Measurements from ENCODE around the gene PSMB3. TPM values are rescaled to one million over a fixed set of nuclear protein-coding genes. Genes with fewer than 3 reads are reported as not detected.

Gene PSMB3
- total RNA-seq, 1 experiment from 2014 or later = 346 TPM

- Histone ChIP-seq H3K9ac (ENCODE audit: low read length) (no peak overlapping the region), H3K9me3 (ENCODE audit: control insufficient read depth in 1 of 2, insufficient read depth in 1 of 2, low read depth in 1 of 2, low read length in 2 of 2) (no peaks in the 10 kb centered on the region), H4K20me1 (ENCODE audit: insufficient read depth) (no peaks in the 10 kb centered on the region), H3K9me2 (ENCODE audit: insufficient read depth) (no peaks in the 10 kb centered on the region), H3K79me2 (ENCODE audit: insufficient read depth, low read length) (peaks cover 25% of the 10 kb centered on the region), H3K36me3 (ENCODE audit: control insufficient read depth in 1 of 2, insufficient read depth in 2 of 2, low read length in 2 of 2) (peaks cover 5 to 9% of the 10 kb centered on the region in 2 experiments; a peak in 3 of 4 replicates), H3K27me3 (ENCODE audit: insufficient read depth, low read length) (no peaks in the 10 kb centered on the region), H2AFZ (ENCODE audit: low read depth, low read length, poor library complexity, severe bottlenecking) (no peak overlapping the region), H3K4me1 (ENCODE audit: control insufficient read depth in 1 of 2, insufficient read depth in 2 of 2, low read length in 2 of 2) (peaks cover 11 to 27% of the 10 kb centered on the region in 2 experiments; a peak in 3 of 4 replicates), H3K4me3 (replicated peaks in 1 of 2; ENCODE audit: low read depth in 1 of 2, low read length in 2 of 2) (no peak overlapping the region), H3K27ac (ENCODE audit: low read depth, low read length) (no peak overlapping the region), H3K4me2 (ENCODE audit: low read length) (no peak overlapping the region)
- no peak for DNase-seq (ENCODE audit: low read depth, low spot score)
- intact Hi-C loops (cut with micrococcal nuclease) = no loop called here
- CTCF ChIA-PET = interaction anchor here (1.0 kb wide), 1 partner anchor 9 kb away, joined by 4 read pairs; no protein-coding TSS in a partner anchor
- TF ChIP-seq CTCF (IDR thresholded peaks at IDR 0.05 in 2 of 3, conservative IDR thresholded peaks at IDR 0.05 in 1 of 3; ENCODE audit: borderline replicate concordance in 1 of 3, insufficient read depth in 1 of 3, low read depth in 2 of 3, low read length in 2 of 3) (no peak), RAD21 (IDR thresholded peaks at IDR 0.05; ENCODE audit: low read depth) (no peak), POLR2AphosphoS5 (IDR thresholded peaks at IDR 0.05; ENCODE audit: low read depth, low read length) (no peak), ATF3 (IDR thresholded peaks at IDR 0.05) (no peak), EZH2phosphoT487 (IDR thresholded peaks at IDR 0.05; ENCODE audit: borderline replicate concordance) (no peak), ZFX (IDR thresholded peaks at IDR 0.05) (no peak)
- no peak for ATAC-seq
- POLR2A ChIA-PET = no interaction called here
- RAD21 ChIA-PET (ENCODE audit: low non-redundant PET in 1 of 2, low total read pairs in 2 of 2, uncharacterized antibody in 2 of 2, unreplicated experiment in 2 of 2) = no interaction called here
- BruUV-seq (replicated peaks) = no TSS peak
These were observed 24.8 kb upstream of the PSMB3 start for GRCh38 chr17:38727736-38728135.

GRCh38 chr17:38728290-38728831 lies 24.2 kb upstream of the PSMB3 start:
- Histone ChIP-seq H4K20me1 (ENCODE audit: insufficient read depth) (no peaks in the 10 kb centered on the region), H3K27me3 (ENCODE audit: insufficient read depth, low read length) (no peaks in the 10 kb centered on the region), H3K4me2 (ENCODE audit: low read length) (no peak overlapping the region), H3K27ac (ENCODE audit: low read depth, low read length) (no peak overlapping the region; the same call in 1 of the 2 replicates), H3K79me2 (ENCODE audit: insufficient read depth, low read length) (peaks cover 30% of the 10 kb centered on the region), H3K4me1 (ENCODE audit: control insufficient read depth in 1 of 2, insufficient read depth in 2 of 2, low read length in 2 of 2) (peaks cover 11 to 27% of the 10 kb centered on the region in 2 experiments; a peak in 3 of 4 replicates), H3K9me2 (ENCODE audit: insufficient read depth) (no peaks in the 10 kb centered on the region), H2AFZ (ENCODE audit: low read depth, low read length, poor library complexity, severe bottlenecking) (no peak overlapping the region), H3K36me3 (ENCODE audit: control insufficient read depth in 1 of 2, insufficient read depth in 2 of 2, low read length in 2 of 2) (peaks cover 2 to 14% of the 10 kb centered on the region in 2 experiments; a peak in 2 of 4 replicates), H3K9ac (ENCODE audit: low read length) (no peak overlapping the region), H3K4me3 (replicated peaks in 1 of 2; ENCODE audit: low read depth in 1 of 2, low read length in 2 of 2) (no peak overlapping the region), H3K9me3 (ENCODE audit: control insufficient read depth in 1 of 2, insufficient read depth in 1 of 2, low read depth in 1 of 2, low read length in 2 of 2) (no peaks in the 10 kb centered on the region)
- ChIA-PET CTCF (no interaction called here), POLR2A (no interaction called here), RAD21 (ENCODE audit: low non-redundant PET in 1 of 2, low total read pairs in 2 of 2, uncharacterized antibody in 2 of 2, unreplicated experiment in 2 of 2) (no interaction called here)
- intact Hi-C loops (cut with micrococcal nuclease) = no loop called here
- DNase-seq (ENCODE audit: low read depth, low spot score) (no peak), ATAC-seq (no peak)
- no TSS peak for BruUV-seq (replicated peaks)
- no peak for TF ChIP-seq CEBPB (IDR thresholded peaks at IDR 0.05; ENCODE audit: low read depth)
- no peak for TF ChIP-seq CBX3 (IDR thresholded peaks at IDR 0.05; ENCODE audit: low read depth)
- no peak for TF ChIP-seq EZH2 (IDR thresholded peaks at IDR 0.05)
- TF ChIP-seq ATF3 (IDR thresholded peaks at IDR 0.05) = no peak
- no peak for TF ChIP-seq YY1 (IDR thresholded peaks at IDR 0.05; ENCODE audit: extremely low read depth, insufficient replicate concordance, low read depth, low read length)
- no peak for TF ChIP-seq ELF1 (IDR thresholded peaks at IDR 0.05; ENCODE audit: borderline replicate concordance, low read depth)
- TF ChIP-seq POLR2A (IDR thresholded peaks at IDR 0.05; ENCODE audit: borderline replicate concordance, extremely low read depth, insufficient read depth, insufficient read length) = no peak
- no peak for TF ChIP-seq SRF (IDR thresholded peaks at IDR 0.05; ENCODE audit: low read depth)
- no peak for TF ChIP-seq JUND (IDR thresholded peaks at IDR 0.05)
- TF ChIP-seq ZFX (IDR thresholded peaks at IDR 0.05) = no peak
- no peak for TF ChIP-seq ZBTB33 (IDR thresholded peaks at IDR 0.05; ENCODE audit: extremely low read depth, insufficient replicate concordance, low read length)
- TF ChIP-seq FOSL1 (IDR thresholded peaks at IDR 0.05; ENCODE audit: low read depth) = no peak
- TF ChIP-seq RAD21 (IDR thresholded peaks at IDR 0.05; ENCODE audit: low read depth) = no peak
- TF ChIP-seq TCF7L2 (IDR thresholded peaks at IDR 0.05; ENCODE audit: borderline replicate concordance, extremely low read depth, insufficient read depth, insufficient read length) = no peak

All from HCT116 (cell line).